ENCODE data around the gene SET. TPM values are rescaled to one million over a fixed set of nuclear protein-coding genes. Genes with fewer than 3 reads are reported as not detected.
"Not testable (repeated sequence)": the region's sequence is repeated elsewhere in the genome, so short reads cannot be mapped to it uniquely, and the experiment has no call there.

Gene SET
- total and polyA plus RNA-seq, 2 of the 8 experiments (the other 6 are each of a cell fraction or from before 2014, with no cell fraction given): 466 to 1,345 TPM

GRCh38 chr9:128666481-128666941 is 22.5 kb upstream of the SET start:
- H2AFZ ChIP-seq (ENCODE audit: low read length); FAIRE-seq; H3K9me3 ChIP-seq (ENCODE audit: insufficient read depth in 2 of 2, low read depth in 1 of 2, low read length in 1 of 2); H3K27ac ChIP-seq (ENCODE audit: low read depth, low read length); H3K18ac ChIP-seq (ENCODE audit: extremely low read depth, low read length); H3K4ac ChIP-seq (replicated peaks; ENCODE audit: insufficient read length, low read depth, low read length); CTCF ChIA-PET (ENCODE audit: partially characterized antibody); H2BK20ac ChIP-seq (ENCODE audit: low read length); H3K4me1 ChIP-seq (replicated peaks in 1 of 4; ENCODE audit: control insufficient read depth in 3 of 4, insufficient read depth in 4 of 4, low read length in 3 of 4); H3K9ac ChIP-seq (replicated peaks in 1 of 4; ENCODE audit: extremely low read depth in 1 of 4, low read depth in 3 of 4, low read length in 3 of 4); H2BK120ac ChIP-seq (replicated peaks; ENCODE audit: low read depth, low read length); H3K23me2 ChIP-seq (ENCODE audit: low read depth, low read length); H3K4me2 ChIP-seq (ENCODE audit: insufficient read depth in 1 of 2, low read depth in 2 of 2, low read length in 2 of 2); H2BK5ac ChIP-seq (ENCODE audit: low read depth, low read length); H3K36me3 ChIP-seq (ENCODE audit: control insufficient read depth in 2 of 4, insufficient read depth in 4 of 4, low read length in 3 of 4); H2BK12ac ChIP-seq (ENCODE audit: low read depth, low read length); H4K91ac ChIP-seq (replicated peaks; ENCODE audit: insufficient read length, low read length); H3K79me1 ChIP-seq (ENCODE audit: low read depth, low read length); H4K5ac ChIP-seq (ENCODE audit: insufficient read length, low read depth, low read length); H4K20me1 ChIP-seq (replicated peaks in 1 of 2; ENCODE audit: control insufficient read depth in 1 of 2, insufficient read depth in 2 of 2, low read length in 2 of 2); H3K23ac ChIP-seq (ENCODE audit: insufficient read length); DNase-seq (ENCODE audit: low read depth in 1 of 2, low spot score in 2 of 2); H3K27me3 ChIP-seq (replicated peaks in 1 of 4; ENCODE audit: control insufficient read depth in 3 of 4, extremely low read depth in 1 of 4, insufficient read depth in 3 of 4, low read length in 3 of 4); H2BK15ac ChIP-seq (ENCODE audit: low read length); H4K8ac ChIP-seq (ENCODE audit: extremely low read depth, insufficient read depth, low read length); H3K56ac ChIP-seq (replicated peaks; ENCODE audit: insufficient read length, low read depth, low read length); H2AK5ac ChIP-seq (ENCODE audit: low read depth, low read length); H3K4me3 ChIP-seq (ENCODE audit: extremely low read depth in 1 of 4, insufficient read depth in 2 of 4, low read depth in 3 of 4, low read length in 4 of 4); H3K79me2 ChIP-seq (ENCODE audit: control insufficient read depth in 1 of 2, insufficient read depth in 2 of 2, low read length in 2 of 2); H3K14ac ChIP-seq (ENCODE audit: insufficient read length): not testable (repeated sequence)
- 93% methylated on average over 8 of the region's 8 CpGs; no CpG with 5 or more reads in 1 of the 2 experiments for WGBS, 2 experiments (ENCODE audit: extremely low coverage in 1 of 2, insufficient coverage in 1 of 2, insufficient read length in 1 of 2, insufficient replicate concordance in 2 of 2, low coverage in 1 of 2, low lambda C conversion rate in 2 of 2, missing lambda C conversion rate in 1 of 2)
- POLR2A ChIA-PET (ENCODE audit: partially characterized antibody): interaction anchor here (1.2 to 43.1 kb wide), 2 partner anchors 11 to 29 kb away, joined by 3 to 1197 read pairs; partner anchors contain the start of genes PKN3 and SET

All from H1 (cell line).